ENCODE data around the gene NWD2. TPM values are rescaled to one million over a fixed set of nuclear protein-coding genes. Genes with fewer than 3 reads are reported as not detected.

NWD2 gene
- total RNA-seq, 3 donors from 2014 or later: 0.95 to 1.4 (median 1.3) TPM

DNA sequence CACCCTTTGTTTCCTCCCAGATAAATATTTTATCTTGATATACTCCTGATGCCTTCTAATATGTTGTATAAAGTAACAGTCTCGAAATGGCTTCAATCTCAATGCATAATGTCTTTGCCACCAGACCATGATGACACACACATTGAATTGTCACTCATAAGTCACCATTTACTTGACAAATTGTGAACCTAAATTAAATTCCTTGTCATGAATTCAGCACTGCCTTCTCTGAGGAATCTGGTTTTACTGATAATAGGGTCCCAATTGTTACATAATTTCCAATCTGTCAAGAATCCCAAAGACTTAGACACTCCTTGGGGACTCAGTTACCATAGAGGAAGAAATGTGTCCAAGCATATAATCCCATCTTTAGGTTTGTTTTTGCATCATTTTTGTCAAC, 82.3 kb downstream of the NWD2 start:
- H3K9me3 ChIP-seq: no peaks in the 10 kb centered on the region
- no peak overlapping the region for H3K4me3 ChIP-seq
- intact Hi-C loops (cut with DNase I, micrococcal nuclease): no loop called here
- no peaks in the 10 kb centered on the region for H3K4me1 ChIP-seq (ENCODE audit: low read depth)
- ATAC-seq: no peak
- TF ChIP-seq CTCF (IDR thresholded peaks at IDR 0.05): no peak
- no peaks in the 10 kb centered on the region for H3K36me3 ChIP-seq (ENCODE audit: low read depth)
- no peak for DNase-seq

DNA sequence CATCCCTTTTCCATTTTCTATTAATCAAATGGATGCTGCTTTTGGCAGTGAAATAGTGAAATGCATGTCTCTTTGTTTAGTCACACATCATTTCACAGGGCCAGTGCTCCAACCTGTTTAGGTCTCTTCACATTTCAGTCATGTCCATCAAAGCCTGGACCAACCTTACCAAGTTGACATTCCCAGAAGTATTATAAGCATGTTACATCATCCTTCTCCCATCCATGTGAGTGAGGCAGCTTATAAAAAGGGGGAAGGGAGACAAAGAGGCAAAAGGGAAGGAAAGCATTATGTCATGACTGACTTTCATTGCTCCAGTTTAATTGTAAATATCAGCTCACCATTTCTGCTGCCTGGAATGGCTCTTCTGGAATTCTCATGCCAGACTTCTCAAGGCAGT, 94.4 kb downstream of the NWD2 start:
- DNase-seq (no peak), ATAC-seq (no peak)
- no peak overlapping the region for H3K4me3 ChIP-seq
- intact Hi-C loops (cut with DNase I, micrococcal nuclease): no loop called here
- H3K4me1 ChIP-seq (ENCODE audit: low read depth): no peaks in the 10 kb centered on the region
- no peaks in the 10 kb centered on the region for H3K36me3 ChIP-seq (ENCODE audit: low read depth)
- H3K9me3 ChIP-seq: no peaks in the 10 kb centered on the region
- no peak for TF ChIP-seq CTCF (IDR thresholded peaks at IDR 0.05)

- no peak overlapping the region for H3K4me3 ChIP-seq
- TF ChIP-seq CTCF (IDR thresholded peaks at IDR 0.05): no peak
- H3K9me3 ChIP-seq: no peaks in the 10 kb centered on the region
- no peak for DNase-seq
- intact Hi-C loops (cut with DNase I, micrococcal nuclease): no loop called here
- no peak for ATAC-seq
- H3K36me3 ChIP-seq (ENCODE audit: low read depth): no peaks in the 10 kb centered on the region
- H3K4me1 ChIP-seq (ENCODE audit: low read depth): no peaks in the 10 kb centered on the region
These were observed 114.2 kb downstream of the NWD2 start for GRCh38 chr4:37358748-37359147.

DNA sequence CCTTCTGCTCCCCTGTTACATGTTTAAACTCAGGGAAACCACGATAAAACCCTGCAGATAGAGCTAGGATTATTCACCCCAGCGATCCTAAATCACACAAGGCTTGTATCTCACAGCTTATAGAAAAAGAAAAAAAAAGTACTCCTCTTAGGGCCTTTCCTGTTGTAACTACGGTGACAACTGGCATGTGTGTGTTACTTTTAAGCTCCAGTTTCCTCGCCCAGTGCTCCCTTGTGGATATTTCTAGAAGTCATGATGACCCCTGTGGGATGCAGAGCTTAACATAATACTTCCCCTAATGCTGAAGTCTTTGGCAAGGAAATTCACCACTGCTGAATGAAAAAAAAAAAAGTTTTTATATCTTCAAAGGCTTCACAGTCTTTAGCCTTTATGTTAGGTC, 114.7 kb downstream of the NWD2 start:
- Histone ChIP-seq H3K36me3 (ENCODE audit: low read depth) (no peaks in the 10 kb centered on the region), H3K9me3 (no peaks in the 10 kb centered on the region), H3K4me3 (no peak overlapping the region), H3K4me1 (ENCODE audit: low read depth) (no peaks in the 10 kb centered on the region)
- no peak for DNase-seq
- no peak for TF ChIP-seq CTCF (IDR thresholded peaks at IDR 0.05)
- no peak for ATAC-seq
- intact Hi-C loops (cut with DNase I, micrococcal nuclease): no loop called here

- no peaks in the 10 kb centered on the region for H3K4me1 ChIP-seq (ENCODE audit: low read depth)
- intact Hi-C loops (cut with DNase I, micrococcal nuclease): no loop called here
- H3K36me3 ChIP-seq (ENCODE audit: low read depth): no peaks in the 10 kb centered on the region
- H3K9me3 ChIP-seq: no peaks in the 10 kb centered on the region
- ATAC-seq (no peak), DNase-seq (no peak)
- TF ChIP-seq CTCF (IDR thresholded peaks at IDR 0.05): no peak
- H3K4me3 ChIP-seq: no peak overlapping the region
These were observed 121.3 kb downstream of the NWD2 start for GRCh38 chr4:37365888-37366287.

DNA sequence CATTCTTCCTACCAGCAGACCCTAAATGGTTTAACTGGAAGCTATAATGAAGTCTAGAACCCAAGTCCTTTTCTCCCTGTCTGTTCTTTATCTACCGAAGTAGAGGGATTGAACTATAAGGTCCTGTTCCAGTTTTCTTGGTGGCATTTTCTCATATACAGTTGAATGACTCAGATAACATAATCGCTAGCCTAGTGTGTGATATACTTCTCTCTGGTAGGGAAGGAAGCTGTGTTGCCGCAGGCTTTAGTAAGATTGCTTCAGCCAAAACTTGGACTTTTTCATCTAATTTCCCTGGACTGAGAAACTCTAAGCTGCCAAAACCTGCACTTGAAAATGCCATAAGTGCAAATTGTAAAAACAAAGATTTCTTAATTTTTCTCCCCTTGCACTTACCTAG, 123.4 kb downstream of the NWD2 start:
- H3K36me3 ChIP-seq (ENCODE audit: low read depth): no peaks in the 10 kb centered on the region
- intact Hi-C loops (cut with DNase I, micrococcal nuclease): no loop called here

More for the DNA sequence above, 123.4 kb downstream of the NWD2 start:
- no peak for ATAC-seq
- H3K4me1 ChIP-seq (ENCODE audit: low read depth): no peaks in the 10 kb centered on the region
- no peaks in the 10 kb centered on the region for H3K9me3 ChIP-seq
- no peak overlapping the region for H3K4me3 ChIP-seq
- no peak for TF ChIP-seq CTCF (IDR thresholded peaks at IDR 0.05)
- no peak for DNase-seq

All from mucosa of descending colon (tissue), 3 donors.